HEK293 (cell line): ENCODE results near the gene KCNQ2.
A peak's percentile ranks its signal among the peaks of the same experiment; 100 is the strongest.

Source experiments
- CTCF ChIA-PET: fragments of 350-600 bp; formaldehyde crosslinking; extraction: SDS; loops from one replicate; lab custom pipeline; 2021; ENCODE audit warnings: antibody characterized with exemption; lab: Yijun Ruan, JAX
- POLR2A ChIA-PET: fragments of 300-600 bp; formaldehyde crosslinking; extraction: SDS; loops from one replicate; lab custom pipeline; 2020; ENCODE audit warnings: antibody characterized with exemption, inconsistent platforms; lab: Yijun Ruan, JAX
- H3K27ac ChIP-seq: fragments of 200-500 bp; sonication (Bioruptor generic); 2 replicates; pipeline ENCODE4 v1.5.1; 2014; ENCODE audit warnings: low read depth, low read length, control low read depth, inconsistent platforms; ENCODE audit errors: extremely low read depth
- H3K36me3 ChIP-seq, 2 experiments: fragments of 200-500 bp in 1 of 2; sonication (Bioruptor generic) in 1 of 2; 1 replicate in 1 of 2; 2 replicates in 1 of 2; pipeline ENCODE4 v1.5.1; 2014 to 2017; ENCODE audit warnings: inconsistent platforms in 2 of 2, low read length in 2 of 2; ENCODE audit not compliant: control insufficient read depth in 2 of 2, insufficient read depth in 1 of 2
- H3K4me1 ChIP-seq: fragments of 200-500 bp; sonication (Bioruptor generic); 2 replicates; pipeline ENCODE4 v1.5.1; 2014; ENCODE audit warnings: mild to moderate bottlenecking, low read length, inconsistent platforms; ENCODE audit not compliant: control insufficient read depth, insufficient read depth
- H3K4me3 ChIP-seq: 2 replicates; pipeline ENCODE4 v1.5.1; 2011; ENCODE audit warnings: low read depth, mild to moderate bottlenecking, control low read depth, low read length, moderate library complexity
- H3K9me3 ChIP-seq: fragments of 200-500 bp; sonication (Bioruptor generic); 2 replicates; pipeline ENCODE4 v1.5.1; 2014; ENCODE audit warnings: low read depth, low read length, inconsistent platforms; ENCODE audit not compliant: control insufficient read depth, insufficient read depth
- FEZF1 ChIP-seq: fragments of 450-650 bp; formaldehyde crosslinking; IDR thresholded peaks from 2 replicates; pipeline ENCODE4 v1.5.1; 2016; ENCODE audit warnings: missing biosample characterization, missing genetic modification characterization
- GFI1B ChIP-seq: fragments of 450-650 bp; formaldehyde crosslinking; IDR thresholded peaks from 2 replicates; pipeline ENCODE4 v1.5.1; 2016; ENCODE audit warnings: missing biosample characterization, missing genetic modification characterization
- REPIN1 ChIP-seq: fragments of 450-650 bp; formaldehyde crosslinking; IDR thresholded peaks from 2 replicates; pipeline ENCODE4 v1.5.1; 2017; ENCODE audit warnings: missing biosample characterization, missing genetic modification characterization, low read depth
- SCRT2 ChIP-seq: fragments of 450-650 bp; formaldehyde crosslinking; IDR thresholded peaks from 2 replicates; pipeline ENCODE4 v1.5.1; 2016; ENCODE audit warnings: missing biosample characterization, missing genetic modification characterization
- SP3 ChIP-seq: fragments of 450-650 bp; formaldehyde crosslinking; IDR thresholded peaks from 2 replicates; pipeline ENCODE4 v1.5.1; 2016; ENCODE audit warnings: missing biosample characterization, missing genetic modification characterization
- ZFHX2 ChIP-seq: fragments of 450-650 bp; formaldehyde crosslinking; conservative IDR thresholded peaks from 2 replicates; pipeline ENCODE4 v1.5.1; 2016; ENCODE audit warnings: missing biosample characterization, missing genetic modification characterization
- ZFP3 ChIP-seq: fragments of 450-650 bp; formaldehyde crosslinking; IDR thresholded peaks from 2 replicates; pipeline ENCODE4 v1.5.1; 2016; ENCODE audit warnings: low read depth, missing biosample characterization, missing genetic modification characterization
- ZFP69B ChIP-seq: fragments of 450-650 bp; formaldehyde crosslinking; IDR thresholded peaks from 2 replicates; pipeline ENCODE4 v1.5.1; 2016; ENCODE audit warnings: missing biosample characterization, missing genetic modification characterization
- ZIC2 ChIP-seq: fragments of 450-650 bp; formaldehyde crosslinking; IDR thresholded peaks from 2 replicates; pipeline ENCODE4 v1.5.1; 2016; ENCODE audit warnings: missing biosample characterization, missing genetic modification characterization
- ZNF202 ChIP-seq: fragments of 450-650 bp; formaldehyde crosslinking; IDR thresholded peaks from 2 replicates; pipeline ENCODE4 v1.5.1; 2016; ENCODE audit warnings: missing biosample characterization, missing genetic modification characterization, borderline replicate concordance
- ZNF48 ChIP-seq: fragments of 450-650 bp; formaldehyde crosslinking; IDR thresholded peaks from 2 replicates; pipeline ENCODE4 v1.5.1; 2016; ENCODE audit warnings: missing biosample characterization, missing genetic modification characterization
- ZNF548 ChIP-seq: fragments of 450-650 bp; formaldehyde crosslinking; IDR thresholded peaks from 2 replicates; pipeline ENCODE4 v1.5.1; 2016; ENCODE audit warnings: missing biosample characterization, missing genetic modification characterization
- ZNF561 ChIP-seq: fragments of 450-650 bp; IDR thresholded peaks from 2 replicates; pipeline ENCODE4 v1.5.1; 2018; ENCODE audit warnings: missing biosample characterization, missing genetic modification characterization, borderline replicate concordance
- ZNF600 ChIP-seq: fragments of 450-650 bp; formaldehyde crosslinking; IDR thresholded peaks from 2 replicates; pipeline ENCODE4 v1.5.1; 2016; ENCODE audit warnings: missing biosample characterization, missing genetic modification characterization
- ZNF768 ChIP-seq: fragments of 450-650 bp; formaldehyde crosslinking; IDR thresholded peaks from 2 replicates; pipeline ENCODE4 v1.5.1; 2018; ENCODE audit warnings: missing biosample characterization, mild to moderate bottlenecking, missing genetic modification characterization
- ZNF777 ChIP-seq: fragments of 450-650 bp; formaldehyde crosslinking; IDR thresholded peaks from 2 replicates; pipeline ENCODE4 v1.5.1; 2017; ENCODE audit warnings: missing biosample characterization, missing genetic modification characterization, borderline replicate concordance
- ZSCAN30 ChIP-seq: fragments of 450-650 bp; IDR thresholded peaks from 2 replicates; pipeline ENCODE4 v1.5.1; 2018; ENCODE audit warnings: missing biosample characterization, mild to moderate bottlenecking, missing genetic modification characterization, moderate library complexity
- TF ChIP-seq, protein P1 (sequence below): fragments of 450-650 bp; formaldehyde crosslinking; IDR thresholded peaks from 2 replicates; pipeline ENCODE4 v1.5.1; 2016; ENCODE audit warnings: missing biosample characterization, missing genetic modification characterization
- TF ChIP-seq, protein P2 (sequence below): fragments of 450-650 bp; formaldehyde crosslinking; IDR thresholded peaks from 2 replicates; pipeline ENCODE4 v1.5.1; 2016; ENCODE audit warnings: missing biosample characterization, missing genetic modification characterization
- TF ChIP-seq, protein P3 (sequence below): fragments of 450-650 bp; IDR thresholded peaks from 2 replicates; pipeline ENCODE4 v1.5.1; 2018; ENCODE audit warnings: missing biosample characterization, mild to moderate bottlenecking, missing genetic modification characterization
- TF ChIP-seq, protein P4 (sequence below): fragments of 450-650 bp; formaldehyde crosslinking; IDR thresholded peaks from 2 replicates; pipeline ENCODE4 v1.5.1; 2016; ENCODE audit warnings: missing biosample characterization, missing genetic modification characterization

Gene KCNQ2

DNA sequence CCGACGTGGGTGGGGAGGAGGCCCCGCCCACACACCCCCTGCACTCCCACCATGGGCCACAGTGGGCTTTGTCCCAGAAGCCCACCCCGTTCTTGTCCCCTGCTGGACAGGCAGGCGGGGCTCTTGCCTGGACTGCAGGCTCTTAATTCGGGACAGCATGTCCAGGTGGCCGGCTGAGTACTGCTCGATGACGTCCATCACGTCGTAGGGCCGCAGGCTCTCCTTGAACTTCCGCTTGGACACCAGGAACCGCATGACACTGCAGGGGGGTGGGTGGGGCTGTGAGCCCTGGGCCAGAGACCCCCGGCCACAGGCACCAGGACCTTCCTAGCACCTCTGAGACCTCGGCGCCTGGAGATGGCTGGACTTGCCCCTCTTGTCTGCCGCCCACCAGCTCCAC, 59.1 kb downstream of the KCNQ2 start:
- CTCF ChIA-PET = no interaction called here
- TF ChIP-seq ZFHX2 (tag by site-specific recombination) (peak; percentile 48; the same call in 1 of the 2 replicates), ZNF548 (tag by site-specific recombination) (no peak), ZIC2 (tag by site-specific recombination) (0 out of 2 replicates have a peak, but pooled peaks have one; percentile 4)
- TF ChIP-seq, protein P1, sequence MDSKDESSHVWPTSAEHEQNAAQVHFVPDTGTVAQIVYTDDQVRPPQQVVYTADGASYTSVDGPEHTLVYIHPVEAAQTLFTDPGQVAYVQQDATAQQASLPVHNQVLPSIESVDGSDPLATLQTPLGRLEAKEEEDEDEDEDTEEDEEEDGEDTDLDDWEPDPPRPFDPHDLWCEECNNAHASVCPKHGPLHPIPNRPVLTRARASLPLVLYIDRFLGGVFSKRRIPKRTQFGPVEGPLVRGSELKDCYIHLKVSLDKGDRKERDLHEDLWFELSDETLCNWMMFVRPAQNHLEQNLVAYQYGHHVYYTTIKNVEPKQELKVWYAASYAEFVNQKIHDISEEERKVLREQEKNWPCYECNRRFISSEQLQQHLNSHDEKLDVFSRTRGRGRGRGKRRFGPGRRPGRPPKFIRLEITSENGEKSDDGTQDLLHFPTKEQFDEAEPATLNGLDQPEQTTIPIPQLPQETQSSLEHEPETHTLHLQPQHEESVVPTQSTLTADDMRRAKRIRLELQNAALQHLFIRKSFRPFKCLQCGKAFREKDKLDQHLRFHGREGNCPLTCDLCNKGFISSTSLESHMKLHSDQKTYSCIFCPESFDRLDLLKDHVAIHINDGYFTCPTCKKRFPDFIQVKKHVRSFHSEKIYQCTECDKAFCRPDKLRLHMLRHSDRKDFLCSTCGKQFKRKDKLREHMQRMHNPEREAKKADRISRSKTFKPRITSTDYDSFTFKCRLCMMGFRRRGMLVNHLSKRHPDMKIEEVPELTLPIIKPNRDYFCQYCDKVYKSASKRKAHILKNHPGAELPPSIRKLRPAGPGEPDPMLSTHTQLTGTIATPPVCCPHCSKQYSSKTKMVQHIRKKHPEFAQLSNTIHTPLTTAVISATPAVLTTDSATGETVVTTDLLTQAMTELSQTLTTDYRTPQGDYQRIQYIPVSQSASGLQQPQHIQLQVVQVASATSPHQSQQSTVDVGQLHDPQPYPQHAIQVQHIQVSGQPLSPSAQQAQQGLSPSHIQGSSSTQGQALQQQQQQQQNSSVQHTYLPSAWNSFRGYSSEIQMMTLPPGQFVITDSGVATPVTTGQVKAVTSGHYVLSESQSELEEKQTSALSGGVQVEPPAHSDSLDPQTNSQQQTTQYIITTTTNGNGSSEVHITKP (tag by site-specific recombination) = no peak

DNA sequence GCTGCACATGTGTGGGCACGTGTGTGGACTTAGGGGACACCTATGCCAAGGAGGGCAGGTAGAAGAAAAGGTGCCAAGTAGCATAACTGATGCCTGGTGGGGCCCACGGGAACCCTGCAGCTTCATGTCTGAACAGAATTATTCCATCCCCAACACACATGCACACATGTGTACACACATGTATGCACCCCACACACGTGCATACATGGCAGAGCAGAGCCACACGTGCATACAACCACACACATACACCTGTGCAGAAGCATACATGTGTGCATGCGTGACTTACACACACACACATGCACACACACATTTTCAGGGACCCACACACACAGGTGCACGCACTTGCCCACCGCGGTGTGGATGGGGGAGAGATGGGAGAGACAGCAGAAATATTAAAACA, 59.6 kb downstream of the KCNQ2 start:
- ChIA-PET CTCF (no interaction called here), POLR2A (no interaction called here)
- Histone ChIP-seq H3K9me3 (no peaks in the 10 kb centered on the region), H3K27ac (no peak overlapping the region), H3K36me3 (no peaks in the 10 kb centered on the region), H3K4me3 (no peak overlapping the region), H3K4me1 (no peaks in the 10 kb centered on the region)
- TF ChIP-seq ZFP69B = peak; percentile 72; the same call in 1 of the 2 replicates
- TF ChIP-seq, protein P2, sequence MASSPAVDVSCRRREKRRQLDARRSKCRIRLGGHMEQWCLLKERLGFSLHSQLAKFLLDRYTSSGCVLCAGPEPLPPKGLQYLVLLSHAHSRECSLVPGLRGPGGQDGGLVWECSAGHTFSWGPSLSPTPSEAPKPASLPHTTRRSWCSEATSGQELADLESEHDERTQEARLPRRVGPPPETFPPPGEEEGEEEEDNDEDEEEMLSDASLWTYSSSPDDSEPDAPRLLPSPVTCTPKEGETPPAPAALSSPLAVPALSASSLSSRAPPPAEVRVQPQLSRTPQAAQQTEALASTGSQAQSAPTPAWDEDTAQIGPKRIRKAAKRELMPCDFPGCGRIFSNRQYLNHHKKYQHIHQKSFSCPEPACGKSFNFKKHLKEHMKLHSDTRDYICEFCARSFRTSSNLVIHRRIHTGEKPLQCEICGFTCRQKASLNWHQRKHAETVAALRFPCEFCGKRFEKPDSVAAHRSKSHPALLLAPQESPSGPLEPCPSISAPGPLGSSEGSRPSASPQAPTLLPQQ (tag by site-specific recombination) = 0 out of 2 replicates have a peak, but pooled peaks have one; percentile 33
- no peak for TF ChIP-seq ZFP3 (tag by site-specific recombination)
- no peak for TF ChIP-seq ZNF600 (tag by site-specific recombination)

More for the DNA sequence above, 59.1 kb downstream of the KCNQ2 start:
- Histone ChIP-seq H3K36me3 (no peaks in the 10 kb centered on the region), H3K27ac (no peak overlapping the region), H3K4me3 (no peak overlapping the region), H3K4me1 (no peaks in the 10 kb centered on the region), H3K9me3 (no peaks in the 10 kb centered on the region)
- POLR2A ChIA-PET = no interaction called here

DNA sequence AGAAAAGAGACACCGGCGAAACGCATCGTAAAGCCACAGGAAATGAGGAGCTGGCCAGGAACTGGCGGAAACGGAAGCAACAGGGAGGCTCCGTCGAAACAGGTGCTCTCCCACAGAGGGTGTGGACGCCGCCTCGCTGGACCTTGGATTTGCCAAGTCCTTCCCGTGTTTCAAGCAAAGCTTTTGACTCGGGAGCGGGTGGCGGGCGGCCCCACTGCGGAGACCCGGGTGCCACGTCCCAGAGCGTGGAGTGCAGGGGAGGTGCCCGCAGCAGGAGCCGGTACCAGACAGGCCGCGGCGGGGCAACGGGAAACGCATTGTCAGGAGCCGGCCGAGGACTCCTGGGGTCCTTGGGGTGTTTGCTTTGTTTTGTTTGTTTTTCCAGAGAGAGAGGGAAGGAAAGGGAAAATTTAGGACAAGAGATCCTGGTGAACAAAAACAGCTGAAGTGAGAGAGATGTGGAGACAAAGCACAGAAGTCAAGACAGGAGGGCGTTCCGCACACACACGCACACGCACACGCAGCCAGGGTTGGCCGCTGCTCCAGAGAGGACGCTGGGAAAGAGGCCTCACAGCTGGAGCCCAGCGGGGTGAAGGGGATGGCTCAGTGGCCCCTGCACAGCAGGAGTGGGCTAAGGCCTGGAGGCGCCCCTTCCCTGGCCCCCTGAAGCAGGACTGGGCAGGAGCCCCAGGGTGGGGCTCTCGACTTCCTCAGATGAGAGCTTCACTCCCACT, 60.4 kb downstream of the KCNQ2 start:
- Histone ChIP-seq H3K36me3 (no peaks in the 10 kb centered on the region), H3K4me1 (no peaks in the 10 kb centered on the region), H3K27ac (no peak overlapping the region), H3K9me3 (no peaks in the 10 kb centered on the region), H3K4me3 (no peak overlapping the region)
- POLR2A ChIA-PET = no interaction called here
- CTCF ChIA-PET = interaction anchor here (1.0 kb wide), 1 partner anchor 30 kb away, joined by 3 read pairs; no protein-coding TSS in a partner anchor
- TF ChIP-seq SP3 (tag by site-specific recombination) = no peak
- no peak for TF ChIP-seq ZNF561 (tag by site-specific recombination)
- no peak for TF ChIP-seq ZNF768 (tag by site-specific recombination)
- no peak for TF ChIP-seq REPIN1 (tag by site-specific recombination)
- no peak for TF ChIP-seq FEZF1
- TF ChIP-seq GFI1B = no peak
- peak; percentile 66 for TF ChIP-seq SCRT2 (tag by site-specific recombination)
- no peak for TF ChIP-seq ZNF777 (tag by site-specific recombination)
- peak; percentile 73 for TF ChIP-seq ZIC2 (tag by site-specific recombination)
- TF ChIP-seq, protein P2 (tag by site-specific recombination) = no peak
- TF ChIP-seq, protein P3, sequence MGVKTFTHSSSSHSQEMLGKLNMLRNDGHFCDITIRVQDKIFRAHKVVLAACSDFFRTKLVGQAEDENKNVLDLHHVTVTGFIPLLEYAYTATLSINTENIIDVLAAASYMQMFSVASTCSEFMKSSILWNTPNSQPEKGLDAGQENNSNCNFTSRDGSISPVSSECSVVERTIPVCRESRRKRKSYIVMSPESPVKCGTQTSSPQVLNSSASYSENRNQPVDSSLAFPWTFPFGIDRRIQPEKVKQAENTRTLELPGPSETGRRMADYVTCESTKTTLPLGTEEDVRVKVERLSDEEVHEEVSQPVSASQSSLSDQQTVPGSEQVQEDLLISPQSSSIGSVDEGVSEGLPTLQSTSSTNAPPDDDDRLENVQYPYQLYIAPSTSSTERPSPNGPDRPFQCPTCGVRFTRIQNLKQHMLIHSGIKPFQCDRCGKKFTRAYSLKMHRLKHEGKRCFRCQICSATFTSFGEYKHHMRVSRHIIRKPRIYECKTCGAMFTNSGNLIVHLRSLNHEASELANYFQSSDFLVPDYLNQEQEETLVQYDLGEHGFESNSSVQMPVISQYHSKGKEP (tag by site-specific recombination) = no peak
- 0 out of 2 replicates have a peak, but pooled peaks have one; percentile 11 for TF ChIP-seq ZNF600 (tag by site-specific recombination)
- no peak for TF ChIP-seq ZNF48 (tag by site-specific recombination)
- TF ChIP-seq, protein P4, sequence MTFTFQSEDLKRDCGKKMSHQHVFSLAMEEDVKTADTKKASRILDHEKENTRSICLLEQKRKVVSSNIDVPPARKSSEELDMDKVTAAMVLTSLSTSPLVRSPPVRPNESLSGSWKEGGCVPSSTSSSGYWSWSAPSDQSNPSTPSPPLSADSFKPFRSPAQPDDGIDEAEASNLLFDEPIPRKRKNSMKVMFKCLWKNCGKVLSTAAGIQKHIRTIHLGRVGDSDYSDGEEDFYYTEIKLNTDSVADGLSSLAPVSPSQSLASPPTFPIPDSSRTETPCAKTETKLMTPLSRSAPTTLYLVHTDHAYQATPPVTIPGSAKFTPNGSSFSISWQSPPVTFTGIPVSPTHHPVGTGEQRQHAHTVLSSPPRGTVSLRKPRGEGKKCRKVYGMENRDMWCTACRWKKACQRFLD (tag by site-specific recombination) = no peak
- TF ChIP-seq ZSCAN30 (tag by site-specific recombination) = no peak
- TF ChIP-seq ZNF202 = no peak
